HG03060 (cell line): ENCODE measurements around the gene EXOSC5.
"Not testable (repeated sequence)": the region's sequence is repeated elsewhere in the genome, so short reads cannot be mapped to it uniquely, and the experiment has no call there.

Source experiments
- ATAC-seq: cut with Tn5 transposase; IDR thresholded peaks from one replicate; pipeline ENCODE4 v1.9.1; 2021; ENCODE audit warnings: low read depth, moderate number of reproducible peaks; ENCODE audit not compliant: unreplicated experiment

The EXOSC5 gene

GRCh38 chr19:41372501-41372900 is 24.7 kb downstream of the EXOSC5 start:
- ATAC-seq, result no peak

- no peak for ATAC-seq
Observed at GRCh38 chr19:41371541-41371940, 25.6 kb downstream of the EXOSC5 start.

- ATAC-seq, result not testable (repeated sequence)
Observed at GRCh38 chr19:41371119-41371518, 26.0 kb downstream of the EXOSC5 start.

GRCh38 chr19:41369769-41370168 is 27.4 kb downstream of the EXOSC5 start:
- no peak for ATAC-seq

- no peak for ATAC-seq
Observed at GRCh38 chr19:41367848-41368301, 29.3 kb downstream of the EXOSC5 start.

GRCh38 chr19:41366089-41366488 is 31.1 kb downstream of the EXOSC5 start:
- ATAC-seq, result no peak

- no peak for ATAC-seq
Observed at GRCh38 chr19:41364524-41365391, 32.4 kb downstream of the EXOSC5 start.

- peak; percentile 82 for ATAC-seq
Observed at GRCh38 chr19:41363753-41364523, 33.2 kb downstream of the EXOSC5 start, which contains the start of gene B9D2. Gene B9D2, minus strand, starts transcription at chr19:41364149. Its CDS starts 630 bp downstream, at chr19:41363519.

- ATAC-seq, result no peak
Observed at GRCh38 chr19:41363371-41363752, 33.8 kb downstream of the EXOSC5 start.

- ATAC-seq, result no peak
Observed at GRCh38 chr19:41362143-41362847, 34.9 kb downstream of the EXOSC5 start.

- ATAC-seq, result no peak
Observed at GRCh38 chr19:41359741-41360140, 37.4 kb downstream of the EXOSC5 start.

- no peak for ATAC-seq
Observed at GRCh38 chr19:41357746-41358145, 39.4 kb downstream of the EXOSC5 start.

- no peak for ATAC-seq
Observed at GRCh38 chr19:41356984-41357739, 40.0 kb downstream of the EXOSC5 start.

GRCh38 chr19:41355802-41356201 is 41.4 kb downstream of the EXOSC5 start:
- ATAC-seq, result no peak

- no peak for ATAC-seq
Observed at GRCh38 chr19:41355035-41355434, 42.1 kb downstream of the EXOSC5 start.

GRCh38 chr19:41354343-41354953 is 42.7 kb downstream of the EXOSC5 start:
- ATAC-seq, result no peak

GRCh38 chr19:41353466-41354342 is 43.5 kb downstream of the EXOSC5 start, which contains the start of gene TGFB1:
Gene TGFB1, minus strand, starts transcription at chr19:41353922. Its CDS starts 878 bp downstream, at chr19:41353044.
- ATAC-seq, result no peak

- no peak for ATAC-seq
Observed at GRCh38 chr19:41352609-41353465, 44.3 kb downstream of the EXOSC5 start.
